Peyer's patch (tissue), 4 donors: Measurements from ENCODE around the gene NOTUM.

Experiments used
- POLR2A ChIP-seq, 2 donors: fragments of 450-650 bp; IDR thresholded peaks; one replicate each; pipeline ENCODE4 v1.5.1; 2017; ENCODE audit warnings: antibody characterized with exemption in 2 of 2, mild to moderate bottlenecking in 2 of 2, moderate library complexity in 2 of 2
- TF ChIP-seq, protein P1 (sequence below), 6 experiments: fragments of 450-650 bp in 4 of 6; fragments of 200-600 bp in 2 of 6; sonication (generic) in 1 of 6; IDR thresholded peaks; one replicate each; pipeline ENCODE4 v1.5.1; 2017 to 2019; ENCODE audit warnings: antibody characterized with exemption in 6 of 6, mild to moderate bottlenecking in 3 of 6, moderate library complexity in 1 of 6

- TF ChIP-seq, protein P1, sequence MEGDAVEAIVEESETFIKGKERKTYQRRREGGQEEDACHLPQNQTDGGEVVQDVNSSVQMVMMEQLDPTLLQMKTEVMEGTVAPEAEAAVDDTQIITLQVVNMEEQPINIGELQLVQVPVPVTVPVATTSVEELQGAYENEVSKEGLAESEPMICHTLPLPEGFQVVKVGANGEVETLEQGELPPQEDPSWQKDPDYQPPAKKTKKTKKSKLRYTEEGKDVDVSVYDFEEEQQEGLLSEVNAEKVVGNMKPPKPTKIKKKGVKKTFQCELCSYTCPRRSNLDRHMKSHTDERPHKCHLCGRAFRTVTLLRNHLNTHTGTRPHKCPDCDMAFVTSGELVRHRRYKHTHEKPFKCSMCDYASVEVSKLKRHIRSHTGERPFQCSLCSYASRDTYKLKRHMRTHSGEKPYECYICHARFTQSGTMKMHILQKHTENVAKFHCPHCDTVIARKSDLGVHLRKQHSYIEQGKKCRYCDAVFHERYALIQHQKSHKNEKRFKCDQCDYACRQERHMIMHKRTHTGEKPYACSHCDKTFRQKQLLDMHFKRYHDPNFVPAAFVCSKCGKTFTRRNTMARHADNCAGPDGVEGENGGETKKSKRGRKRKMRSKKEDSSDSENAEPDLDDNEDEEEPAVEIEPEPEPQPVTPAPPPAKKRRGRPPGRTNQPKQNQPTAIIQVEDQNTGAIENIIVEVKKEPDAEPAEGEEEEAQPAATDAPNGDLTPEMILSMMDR (IDR thresholded peaks at IDR 0.05), result peak in 3 of 6 experiments; percentile 9 to 30 (median 18)
- TF ChIP-seq POLR2A (IDR thresholded peaks at IDR 0.05), result peak in 1 of 2 donors; percentile 77
Measured at GRCh38 chr17:81911277-81911961, 49.6 kb downstream of the NOTUM start, which contains the start of gene PCYT2.
